Measurements from ENCODE around the gene CTIF.

DNA sequence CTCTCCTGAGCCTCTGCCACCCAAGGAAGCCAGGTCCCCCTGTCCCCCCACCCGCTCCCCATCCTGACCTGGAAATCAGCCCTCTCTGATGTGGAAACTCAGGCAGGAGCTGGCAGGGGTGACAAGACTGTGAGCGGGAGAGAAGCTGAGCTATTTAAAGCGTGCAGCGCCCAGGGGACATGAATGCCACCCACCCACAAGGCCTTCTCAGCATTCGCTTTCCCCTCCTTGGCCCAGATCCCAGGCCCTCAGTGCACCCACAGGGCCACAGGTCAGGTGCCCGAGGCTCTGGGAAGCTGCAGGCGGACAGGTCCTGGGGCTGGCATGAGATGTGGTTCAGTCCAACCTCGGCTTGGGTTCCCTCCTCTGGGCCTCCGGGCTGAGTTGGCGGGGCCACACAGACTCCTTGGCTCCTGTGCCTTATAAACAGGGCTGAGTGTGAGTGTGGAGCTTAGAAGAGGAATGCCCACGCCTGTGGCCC, 243.6 kb downstream of the CTIF start:
- TF ChIP-seq, protein P1, sequence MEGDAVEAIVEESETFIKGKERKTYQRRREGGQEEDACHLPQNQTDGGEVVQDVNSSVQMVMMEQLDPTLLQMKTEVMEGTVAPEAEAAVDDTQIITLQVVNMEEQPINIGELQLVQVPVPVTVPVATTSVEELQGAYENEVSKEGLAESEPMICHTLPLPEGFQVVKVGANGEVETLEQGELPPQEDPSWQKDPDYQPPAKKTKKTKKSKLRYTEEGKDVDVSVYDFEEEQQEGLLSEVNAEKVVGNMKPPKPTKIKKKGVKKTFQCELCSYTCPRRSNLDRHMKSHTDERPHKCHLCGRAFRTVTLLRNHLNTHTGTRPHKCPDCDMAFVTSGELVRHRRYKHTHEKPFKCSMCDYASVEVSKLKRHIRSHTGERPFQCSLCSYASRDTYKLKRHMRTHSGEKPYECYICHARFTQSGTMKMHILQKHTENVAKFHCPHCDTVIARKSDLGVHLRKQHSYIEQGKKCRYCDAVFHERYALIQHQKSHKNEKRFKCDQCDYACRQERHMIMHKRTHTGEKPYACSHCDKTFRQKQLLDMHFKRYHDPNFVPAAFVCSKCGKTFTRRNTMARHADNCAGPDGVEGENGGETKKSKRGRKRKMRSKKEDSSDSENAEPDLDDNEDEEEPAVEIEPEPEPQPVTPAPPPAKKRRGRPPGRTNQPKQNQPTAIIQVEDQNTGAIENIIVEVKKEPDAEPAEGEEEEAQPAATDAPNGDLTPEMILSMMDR (IDR thresholded peaks at IDR 0.05; ENCODE audit: insufficient read depth, low read length, poor library complexity, severe bottlenecking): no peak
- no peak for TF ChIP-seq EZH2phosphoT487 (conservative IDR thresholded peaks at IDR 0.05; ENCODE audit: low read length)
